ENCODE data around the gene TLCD5.

Gene TLCD5

DNA sequence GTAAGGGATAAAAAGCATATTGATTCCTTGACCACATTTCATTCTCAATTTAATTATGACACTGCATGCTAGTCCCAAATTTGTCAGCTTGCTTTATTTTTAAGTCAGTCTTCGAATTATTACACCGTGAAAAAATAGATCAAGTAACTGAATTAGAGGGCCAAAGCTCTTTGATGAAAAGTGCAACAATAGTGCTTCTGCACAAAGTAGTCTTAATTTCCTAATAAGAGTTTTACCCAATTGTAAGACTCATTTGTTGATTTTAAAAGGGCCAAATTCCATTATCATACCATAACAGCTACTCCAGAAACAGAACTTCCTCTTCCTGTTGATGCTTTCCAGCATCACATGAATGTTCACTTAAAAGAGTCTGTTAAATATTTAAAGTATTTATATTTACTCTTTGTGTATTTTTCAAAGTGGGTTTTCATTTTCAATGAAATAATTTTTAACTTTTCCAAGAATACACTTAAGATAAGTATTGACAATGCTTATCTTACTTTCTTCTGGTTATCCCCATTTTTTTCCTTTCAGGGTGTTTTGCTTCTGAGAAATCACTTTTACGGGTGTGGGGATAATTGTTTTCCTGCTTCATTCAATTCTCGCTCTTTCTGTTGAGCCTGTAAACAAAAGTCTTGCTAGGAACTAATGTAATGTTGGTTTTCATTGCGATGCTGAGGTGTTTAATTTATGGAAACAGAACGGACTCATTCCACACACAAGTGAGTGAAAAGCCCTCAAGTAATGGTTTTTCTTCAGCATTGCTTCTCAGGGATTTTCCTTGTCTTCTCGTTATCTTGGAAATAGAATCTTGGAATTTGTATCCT, 13.2 kb downstream of the TLCD5 start:
- no peak for DNase-seq

DNA sequence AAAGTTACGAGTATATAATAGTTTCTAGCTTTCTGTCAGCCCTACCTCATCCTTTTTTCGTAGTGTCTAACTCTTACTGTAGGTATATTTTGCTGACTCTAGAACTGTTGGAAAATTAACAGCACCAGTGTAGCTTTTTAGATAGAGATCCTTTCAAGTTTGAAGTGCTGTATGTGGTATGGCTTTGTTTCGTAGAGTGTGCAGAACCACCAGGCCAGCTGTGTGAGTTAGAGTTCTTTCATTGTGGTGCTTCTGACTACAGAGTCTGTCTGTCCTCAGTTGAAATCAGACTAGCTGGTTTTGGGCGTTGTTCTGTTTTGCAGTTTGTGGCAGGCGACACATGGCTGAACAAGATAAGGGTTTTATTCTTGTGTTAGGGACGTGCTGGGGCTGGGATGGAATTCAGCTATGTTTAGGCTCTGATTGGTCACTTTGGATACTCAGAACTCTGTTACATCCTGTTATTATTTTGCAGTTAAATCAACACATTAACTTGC, 14.3 kb downstream of the TLCD5 start:
- DNase-seq: no peak

DNA sequence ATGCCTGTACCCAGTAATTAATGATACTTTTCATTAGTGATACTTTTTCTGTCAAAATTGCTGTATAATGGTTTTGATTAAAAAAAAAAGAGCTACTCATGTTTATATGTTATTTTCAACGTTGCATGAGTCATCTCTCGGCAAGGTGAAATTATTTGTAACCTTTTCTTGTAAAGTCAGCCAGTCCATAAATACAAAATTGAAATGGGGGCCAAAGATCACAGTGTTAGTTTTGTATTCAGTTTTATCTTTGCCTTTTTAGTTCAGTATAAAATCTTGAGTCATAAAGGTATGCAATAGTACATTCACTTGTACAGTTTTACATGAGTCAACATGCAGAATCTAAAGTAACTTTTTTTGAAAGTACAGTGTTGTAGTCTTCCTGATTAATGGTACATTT, 15.4 kb downstream of the TLCD5 start:
- DNase-seq: no peak

GRCh38 chr11:120342226-120342625, 17.1 kb downstream of the TLCD5 start:
- DNase-seq: no peak

- no peak for DNase-seq
Observed at GRCh38 chr11:120342678-120343077, 17.6 kb downstream of the TLCD5 start.

- no peak for DNase-seq
Observed at GRCh38 chr11:120343429-120343828, 18.3 kb downstream of the TLCD5 start.

DNA sequence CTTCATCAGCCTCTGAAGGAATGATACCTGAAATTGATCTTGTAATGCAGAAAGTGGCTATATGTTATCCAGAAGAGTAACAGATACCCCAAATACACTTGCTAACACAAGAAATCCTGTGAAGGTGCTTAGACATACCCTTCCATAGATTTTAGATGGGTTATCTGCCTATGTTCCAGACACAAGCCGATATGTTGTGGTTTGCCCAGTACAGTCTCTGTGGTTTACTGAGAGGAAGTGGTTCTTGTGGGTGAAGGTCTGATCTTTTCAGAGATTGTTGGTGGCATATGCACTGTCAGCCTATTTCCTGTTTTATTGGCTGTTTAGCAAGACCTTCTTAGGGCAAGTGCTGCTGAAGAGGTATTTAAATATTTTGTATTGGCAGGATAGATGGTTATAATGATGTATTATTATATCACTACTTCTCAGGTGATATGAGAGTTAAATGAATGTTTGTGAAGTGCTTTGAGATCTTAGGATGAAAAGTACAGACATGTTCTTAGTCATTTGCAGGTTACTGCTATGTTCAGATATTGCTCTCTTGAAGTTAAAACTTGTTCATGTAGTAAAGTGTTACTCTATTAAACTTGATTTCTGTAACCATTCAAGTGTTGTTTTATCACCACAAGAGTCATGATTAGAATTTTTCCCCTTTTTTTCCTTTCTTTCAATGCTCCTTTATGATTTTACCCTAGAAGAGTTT, 19.4 kb downstream of the TLCD5 start:
- no peak for DNase-seq

DNA sequence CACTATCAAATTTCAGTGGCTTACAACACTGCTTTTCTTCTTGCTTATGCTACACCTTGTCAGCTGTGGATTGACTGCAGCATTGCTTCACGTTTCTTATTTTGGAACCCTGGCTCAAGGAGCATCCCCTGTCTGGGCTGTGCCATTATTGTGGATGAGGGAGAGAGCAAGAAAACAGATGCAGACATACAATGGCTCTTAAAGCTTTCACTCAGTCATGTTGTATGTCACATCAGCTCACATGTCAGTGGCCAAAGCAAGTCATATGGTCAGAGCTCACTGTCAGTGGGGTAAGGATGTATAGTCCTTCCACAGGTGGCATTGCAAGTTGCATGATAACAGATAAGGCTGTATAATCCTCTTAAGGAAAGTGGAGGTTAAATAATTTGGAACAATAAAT, 21.1 kb downstream of the TLCD5 start:
- no peak for DNase-seq

- DNase-seq: no peak
Observed at GRCh38 chr11:120350637-120351036, 25.5 kb downstream of the TLCD5 start.

DNA sequence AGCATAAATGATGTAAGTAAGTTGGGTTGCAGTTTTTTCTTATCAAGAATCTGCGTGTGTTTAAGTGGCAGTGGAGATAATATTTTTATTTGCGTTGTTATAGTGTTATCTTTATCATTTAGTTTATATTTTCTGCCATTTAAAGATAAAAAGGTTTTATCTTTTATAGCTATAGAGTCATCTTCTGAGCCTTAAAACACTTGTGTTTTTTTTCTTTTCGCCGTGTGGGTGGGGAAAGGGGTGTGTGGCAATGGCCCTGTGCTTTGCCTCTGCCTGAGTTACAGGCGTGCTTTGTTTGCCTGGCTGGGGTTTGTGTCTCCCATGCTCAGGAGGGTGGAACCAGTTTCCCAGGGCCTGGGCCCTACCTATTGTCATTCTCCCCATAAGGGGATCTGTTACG, 27.3 kb downstream of the TLCD5 start:
- no peak for DNase-seq

- DNase-seq: no peak
Observed at GRCh38 chr11:120354068-120354467, 29.0 kb downstream of the TLCD5 start.

GRCh38 chr11:120354779-120355178, 29.7 kb downstream of the TLCD5 start:
- no peak for DNase-seq

GRCh38 chr11:120357620-120358019, 32.5 kb downstream of the TLCD5 start:
- DNase-seq: no peak

DNA sequence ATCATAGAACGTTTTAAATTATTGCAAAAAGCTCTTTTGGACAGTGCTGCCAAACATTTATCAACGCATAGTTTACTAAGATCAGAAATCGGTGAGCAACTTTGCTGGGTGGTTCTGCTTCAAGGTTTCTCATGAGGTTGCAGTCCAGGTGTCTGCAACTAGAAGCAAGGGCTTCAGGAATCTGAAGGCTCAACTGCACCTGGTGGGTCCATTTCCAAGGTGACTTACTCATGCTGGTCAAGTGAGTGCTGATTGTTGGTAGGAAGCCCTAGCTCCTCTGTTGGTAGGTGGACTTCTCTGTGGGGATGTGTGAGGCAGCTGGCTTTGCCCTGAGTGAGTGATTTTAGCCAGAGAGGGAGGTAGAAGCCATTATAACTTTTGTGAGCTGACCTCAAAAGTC, 33.6 kb downstream of the TLCD5 start:
- no peak for DNase-seq

DNA sequence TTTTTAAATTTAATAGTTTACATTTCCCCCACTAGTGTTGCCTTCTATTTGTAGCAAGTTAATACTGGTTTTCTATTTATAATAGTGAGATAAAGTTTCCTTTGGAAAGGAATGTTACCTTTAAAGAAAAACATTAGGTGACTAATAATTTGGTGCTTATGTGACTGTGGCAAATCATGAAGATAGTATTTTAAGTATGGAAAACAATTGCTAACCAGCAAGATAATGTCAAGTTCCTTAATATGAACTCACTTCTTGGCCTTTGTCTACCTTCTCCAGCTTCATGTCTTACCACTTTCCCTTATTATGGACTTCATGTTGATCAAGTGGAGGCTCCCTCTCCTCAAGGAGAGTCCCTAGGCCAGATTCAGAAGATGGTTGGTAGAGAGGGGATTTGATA, 38.3 kb downstream of the TLCD5 start:
- no peak for DNase-seq

DNA sequence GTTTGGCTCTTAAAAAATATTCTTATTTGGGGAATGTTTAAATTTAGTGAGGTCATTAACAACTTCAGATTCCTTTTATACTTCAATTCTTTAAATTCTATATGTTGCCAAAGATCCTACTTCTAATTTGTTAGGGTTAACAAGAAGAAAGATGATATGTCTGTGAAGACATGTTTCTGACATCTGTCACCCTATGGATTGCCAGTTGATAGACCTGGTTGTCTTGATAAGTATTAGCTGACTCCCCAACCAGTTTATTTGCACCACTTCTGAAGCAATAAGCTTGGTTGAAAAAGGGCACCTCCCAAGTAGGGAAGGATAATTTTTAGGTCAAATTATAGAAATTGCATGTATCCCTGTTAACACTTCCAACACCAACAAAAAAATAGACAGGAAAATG, 40.4 kb downstream of the TLCD5 start:
- no peak for DNase-seq

DNA sequence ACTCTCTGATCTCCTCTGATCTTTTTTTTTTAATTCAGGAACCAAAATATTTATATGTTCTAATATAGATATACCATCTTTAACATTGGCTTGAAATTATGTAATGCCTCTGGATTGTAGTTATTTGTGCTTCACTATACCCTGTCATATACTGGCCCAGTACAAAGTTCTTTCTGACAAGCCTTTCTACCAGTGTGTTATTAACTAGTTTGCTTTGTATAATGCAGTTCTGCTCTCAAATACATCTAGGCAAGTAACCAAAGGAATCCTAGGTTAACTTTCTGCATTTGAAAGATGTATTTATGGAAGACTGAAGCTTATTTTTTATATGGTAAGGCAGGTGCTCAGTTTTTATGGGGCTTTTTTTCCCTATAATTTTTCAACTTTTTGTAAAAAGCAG, 47.2 kb downstream of the TLCD5 start:
- DNase-seq: no peak

- DNase-seq: no peak
Observed at GRCh38 chr11:120375076-120375475, 50.0 kb downstream of the TLCD5 start.

- no peak for DNase-seq
Observed at GRCh38 chr11:120376547-120377182, 51.6 kb downstream of the TLCD5 start.

GRCh38 chr11:120378474-120378873, 53.4 kb downstream of the TLCD5 start:
- no peak for DNase-seq

- no peak for DNase-seq
Observed at GRCh38 chr11:120381401-120381800, 56.3 kb downstream of the TLCD5 start.

Data from NCI-H1105 treated with DMSO at 0.1 percent for 48 hours (cell line).